ENCODE data around the gene FNDC10. TPM values are rescaled to one million over a fixed set of nuclear protein-coding genes. Genes with fewer than 3 reads are reported as not detected.

The FNDC10 gene
- total RNA-seq, 8 experiments from 2014 or later, result 4.6 to 10.3 (median 6.9) TPM

- Histone ChIP-seq H3K4me1 (replicated peaks in 1 of 2) (peaks cover 5 to 6% of the 10 kb centered on the region in 2 donors), H3K27ac (no peak overlapping the region), H3K4me3 (no peak overlapping the region)
- in situ Hi-C loops (cut with MboI; ENCODE audit: low pct_unique_long_range_greater_than_20kb in 2 of 9, low sequenced_read_pairs in 9 of 9, unreplicated experiment in 9 of 9), result loop anchor here in 1 of 9 experiments (10.0 kb wide), 1 partner anchor 60 kb away; the partner anchor contains the start of gene TMEM240
- no peak for ATAC-seq (replicated peaks in 6 of 8)
- WGBS, 10 experiments, result 20 to 64% (median 48%) methylated on average over 1 to 5 of the region's 14 CpGs; no CpG with 5 or more reads in 6 of the 10 experiments
These were observed 5.2 kb upstream of the FNDC10 start for GRCh38 chr1:1605034-1605591.

DNA sequence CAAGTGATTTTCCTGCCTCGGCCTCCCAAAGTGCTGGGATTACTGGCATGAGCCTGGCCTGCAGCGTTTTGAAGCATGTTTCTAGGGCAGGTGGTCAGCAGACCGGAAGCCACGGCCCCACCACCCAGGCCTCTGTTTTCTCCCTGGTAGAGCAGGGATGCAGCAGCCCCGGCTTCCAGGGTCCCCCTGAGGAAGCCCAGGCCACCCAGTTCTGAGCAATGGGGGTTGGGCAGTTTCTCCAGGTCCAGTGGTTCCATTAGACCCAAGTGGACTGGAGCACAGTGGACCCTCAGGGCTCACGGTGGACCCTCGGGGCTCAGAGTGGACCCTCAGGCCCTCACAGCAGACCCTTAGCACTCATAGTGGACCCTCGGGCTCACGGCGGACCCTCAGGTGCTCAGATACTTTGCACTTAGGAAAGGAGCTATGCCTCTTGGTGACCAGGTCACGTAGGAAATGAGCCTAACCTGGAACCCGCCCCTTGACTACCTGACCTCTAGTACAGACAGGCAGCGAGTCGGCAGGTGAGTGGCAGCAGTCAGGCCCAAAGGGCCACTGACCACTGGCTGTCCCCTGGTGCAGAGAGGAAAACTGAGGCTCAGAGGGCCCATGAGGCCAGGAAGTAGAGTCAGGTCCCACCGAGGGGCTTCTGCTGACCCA is 4.6 kb upstream of the FNDC10 start:
- no peak for ATAC-seq (replicated peaks in 6 of 8)

GRCh38 chr1:1603671-1604373 is 3.9 kb upstream of the FNDC10 start:
- Histone ChIP-seq H3K4me3 (no peak overlapping the region), H3K27ac (no peak overlapping the region), H3K4me1 (replicated peaks in 1 of 2) (peaks cover 8 to 12% of the 10 kb centered on the region in 2 donors)
- 32 to 75% (median 42%) methylated on average over 1 to 8 of the region's 13 CpGs for WGBS, 10 experiments
- in situ Hi-C loops (cut with MboI; ENCODE audit: low pct_unique_long_range_greater_than_20kb in 2 of 9, low sequenced_read_pairs in 9 of 9, unreplicated experiment in 9 of 9), result loop anchor here in 1 of 9 experiments (10.0 kb wide), 1 partner anchor 59 kb away; the partner anchor contains the start of gene TMEM240
- no peak for ATAC-seq (replicated peaks in 6 of 8)

More for the DNA sequence above, 4.6 kb upstream of the FNDC10 start:
- H3K4me3 ChIP-seq, result no peak overlapping the region
- no peak overlapping the region for H3K27ac ChIP-seq
- in situ Hi-C loops (cut with MboI; ENCODE audit: low pct_unique_long_range_greater_than_20kb in 2 of 9, low sequenced_read_pairs in 9 of 9, unreplicated experiment in 9 of 9), result loop anchor here in 1 of 9 experiments (10.0 kb wide), 1 partner anchor 60 kb away; the partner anchor contains the start of gene TMEM240
- H3K4me1 ChIP-seq (replicated peaks in 1 of 2), result peaks cover 5 to 7% of the 10 kb centered on the region in 2 donors
- 49 to 76% (median 60%) methylated on average over 2 to 10 of the region's 15 CpGs; no CpG with 5 or more reads in 4 of the 10 experiments for whole genome bisulfite sequencing, 10 experiments

- WGBS, 10 experiments, result 30 to 68% (median 45%) methylated on average over 2 to 10 of the region's 13 CpGs; no CpG with 5 or more reads in 4 of the 10 experiments
- Histone ChIP-seq H3K4me3 (no peak overlapping the region), H3K27ac (no peak overlapping the region), H3K4me1 (replicated peaks in 1 of 2) (peaks cover 11 to 12% of the 10 kb centered on the region in 2 donors)
- no peak for ATAC-seq (replicated peaks in 6 of 8)
- in situ Hi-C loops (cut with MboI; ENCODE audit: low pct_unique_long_range_greater_than_20kb in 2 of 9, low sequenced_read_pairs in 9 of 9, unreplicated experiment in 9 of 9), result loop anchor here in 1 of 9 experiments (10.0 kb wide), 1 partner anchor 58 kb away; the partner anchor contains the start of gene TMEM240
These were observed 3.1 kb upstream of the FNDC10 start for GRCh38 chr1:1602968-1603506.

DNA sequence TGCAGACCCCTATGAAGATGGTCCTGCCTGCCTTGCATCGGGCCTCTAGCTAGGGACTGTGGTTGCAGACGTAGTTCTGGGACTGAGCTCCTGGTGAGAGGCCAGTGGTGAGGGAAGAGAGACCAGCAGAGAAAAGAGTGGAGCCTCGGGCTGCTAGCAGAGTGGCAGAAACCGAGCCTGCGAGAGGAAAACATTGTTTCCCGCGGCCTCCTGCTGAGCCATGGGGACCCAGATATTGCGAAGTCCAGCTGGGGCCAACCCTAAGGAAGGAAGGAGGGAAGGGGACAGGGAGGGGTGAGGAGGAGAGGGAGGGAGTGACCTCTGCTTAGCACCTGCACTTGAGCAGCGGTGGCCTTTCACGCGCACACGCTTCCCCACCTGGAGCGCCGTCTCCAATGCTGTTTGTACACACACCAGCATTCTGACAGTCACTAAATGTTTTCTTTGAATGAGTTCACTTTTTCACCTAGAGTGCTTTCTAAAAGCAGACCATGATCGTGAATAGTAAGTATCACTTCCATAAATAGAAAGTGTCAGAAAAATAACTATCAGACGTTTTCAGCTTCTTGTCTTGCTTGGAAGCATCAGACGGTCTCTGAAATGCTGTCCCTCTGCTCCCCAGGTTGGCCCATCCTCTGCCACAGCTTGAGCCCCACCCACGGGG is 2.5 kb upstream of the FNDC10 start:
- in situ Hi-C loops (cut with MboI; ENCODE audit: low pct_unique_long_range_greater_than_20kb in 2 of 9, low sequenced_read_pairs in 9 of 9, unreplicated experiment in 9 of 9), result loop anchor here in 1 of 9 experiments (10.0 kb wide), 1 partner anchor 58 kb away; the partner anchor contains the start of gene TMEM240
- no peak for ATAC-seq (replicated peaks in 6 of 8)
- Histone ChIP-seq H3K4me1 (replicated peaks in 1 of 2) (peaks cover 17 to 18% of the 10 kb centered on the region in 2 donors), H3K27ac (no peak overlapping the region), H3K4me3 (no peak overlapping the region)
- 0 to 66% (median 51%) methylated on average over 2 to 13 of the region's 18 CpGs; no CpG with 5 or more reads in 2 of the 10 experiments for WGBS, 10 experiments

DNA sequence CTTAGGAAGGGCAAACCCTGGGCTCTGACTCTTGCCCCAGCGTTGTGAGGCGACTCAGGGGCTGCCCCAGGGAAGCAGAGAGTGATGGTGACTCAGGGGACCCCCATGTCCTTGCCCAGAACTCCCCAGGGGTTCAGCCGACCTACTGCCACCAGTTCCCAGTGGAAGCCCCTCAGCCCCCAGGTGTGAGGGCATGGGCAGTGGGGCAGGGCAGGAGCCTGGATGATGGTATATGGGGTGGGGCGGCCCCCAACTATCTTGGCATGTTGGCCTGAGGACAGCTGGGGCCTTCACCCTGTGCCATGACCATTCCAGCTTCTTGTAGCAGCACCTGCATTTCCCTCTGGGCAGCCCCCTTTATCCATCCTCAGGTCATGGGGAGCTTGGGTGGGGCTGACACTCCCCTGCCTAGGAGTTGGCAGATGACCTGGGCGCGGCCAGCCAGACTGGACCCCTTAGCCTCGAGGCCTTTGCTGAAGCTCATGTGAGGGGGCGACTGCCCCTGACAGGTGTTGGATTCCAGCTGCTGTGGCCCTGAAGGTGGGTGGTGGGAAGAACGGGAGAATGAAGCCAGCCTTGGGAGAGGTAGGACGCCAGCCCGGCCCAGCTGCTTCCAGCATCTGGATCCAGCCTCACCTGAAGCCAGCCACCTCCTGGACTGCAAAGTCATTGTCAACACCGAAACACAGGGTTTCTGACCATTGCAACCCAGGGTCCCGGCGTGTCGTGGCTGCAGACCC is 1.8 kb upstream of the FNDC10 start:
- in situ Hi-C loops (cut with MboI; ENCODE audit: low pct_unique_long_range_greater_than_20kb in 2 of 9, low sequenced_read_pairs in 9 of 9, unreplicated experiment in 9 of 9), result loop anchor here in 1 of 9 experiments (10.0 kb wide), 1 partner anchor 57 kb away; the partner anchor contains the start of gene TMEM240
- no peak overlapping the region for H3K27ac ChIP-seq
- ATAC-seq (replicated peaks in 6 of 8), result no peak
- H3K4me3 ChIP-seq, result no peak overlapping the region
- peaks cover 21 to 25% of the 10 kb centered on the region in 2 donors for H3K4me1 ChIP-seq (replicated peaks in 1 of 2)
- WGBS, 10 experiments, result 40 to 100% (median 85%) methylated on average over 1 to 11 of the region's 15 CpGs; no CpG with 5 or more reads in 5 of the 10 experiments

DNA sequence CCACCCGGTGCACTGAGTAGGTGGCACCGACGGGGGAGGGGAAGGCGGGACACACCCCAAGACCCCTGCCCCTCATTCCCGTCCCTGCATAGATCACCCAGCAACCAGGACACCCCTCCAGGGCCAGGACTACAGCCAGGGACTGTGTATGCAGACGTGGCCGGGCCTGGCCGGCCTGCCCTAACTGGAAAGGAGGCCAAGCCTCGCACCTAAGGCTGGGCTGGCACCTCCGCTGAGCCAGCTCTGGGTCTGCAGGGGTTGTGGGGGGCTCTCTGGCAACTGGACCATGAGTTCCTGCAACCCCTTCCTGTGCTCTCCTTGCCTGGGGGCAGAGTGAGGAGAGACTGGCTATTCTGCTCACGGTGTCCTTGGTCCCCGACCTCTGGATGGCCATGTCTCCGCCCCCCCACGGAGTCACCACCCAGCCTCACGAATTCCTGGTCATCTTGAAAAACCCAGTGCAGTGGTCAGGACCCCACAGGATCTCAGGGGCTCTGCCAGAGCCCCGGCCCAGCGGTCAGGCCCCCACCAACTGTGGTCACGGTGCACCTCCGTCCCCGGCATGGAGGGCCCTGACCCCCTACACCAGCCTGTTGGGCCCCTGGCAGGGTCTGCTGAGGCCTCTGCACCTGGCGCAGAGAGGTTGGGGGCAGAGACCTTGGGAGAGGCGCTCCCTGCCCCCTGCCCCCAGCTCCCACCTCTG is 1.1 kb upstream of the FNDC10 start:
- Histone ChIP-seq H3K4me1 (replicated peaks in 1 of 2) (peaks cover 21 to 25% of the 10 kb centered on the region in 2 donors), H3K4me3 (peak overlapping the region; percentile 36 to 61 (median 46)), H3K27ac (no peak overlapping the region)
- in situ Hi-C loops (cut with MboI; ENCODE audit: low pct_unique_long_range_greater_than_20kb in 2 of 9, low sequenced_read_pairs in 9 of 9, unreplicated experiment in 9 of 9), result loop anchor here in 1 of 9 experiments (10.0 kb wide), 1 partner anchor 56 kb away; the partner anchor contains the start of gene TMEM240
- 31 to 80% (median 65%) methylated on average over 1 to 11 of the region's 22 CpGs; no CpG with 5 or more reads in 7 of the 10 experiments for WGBS, 10 experiments
- ATAC-seq (replicated peaks in 6 of 8), result no peak

- peak overlapping the region; percentile 36 to 61 (median 46) for H3K4me3 ChIP-seq
- H3K27ac ChIP-seq, result peak overlapping the region in 1 of 2 donors; percentile 56
- H3K4me1 ChIP-seq (replicated peaks in 1 of 2), result peaks cover 21 to 25% of the 10 kb centered on the region in 2 donors
- 2 to 80% (median 15%) methylated on average over 1 to 23 of the region's 111 CpGs; no CpG with 5 or more reads in 4 of the 10 experiments for WGBS, 10 experiments
- ATAC-seq (replicated peaks in 6 of 8), result peak; percentile 51 to 71 (median 60)
- in situ Hi-C loops (cut with MboI; ENCODE audit: low pct_unique_long_range_greater_than_20kb in 2 of 9, low sequenced_read_pairs in 9 of 9, unreplicated experiment in 9 of 9), result no loop called here
These were observed 653 bp downstream of the FNDC10 start for GRCh38 chr1:1599030-1599934.

- no peak for ATAC-seq (replicated peaks in 6 of 8)
- WGBS, 10 experiments, result 76 to 100% (median 80%) methylated on average over 2 to 10 of the region's 13 CpGs; no CpG with 5 or more reads in 7 of the 10 experiments
- no peak overlapping the region for H3K27ac ChIP-seq
- H3K4me1 ChIP-seq (replicated peaks in 1 of 2), result peaks cover 21 to 25% of the 10 kb centered on the region in 2 donors
- peak overlapping the region in 4 of 5 donors; percentile 42 to 61 (median 52) for H3K4me3 ChIP-seq
- in situ Hi-C loops (cut with MboI; ENCODE audit: low pct_unique_long_range_greater_than_20kb in 2 of 9, low sequenced_read_pairs in 9 of 9, unreplicated experiment in 9 of 9), result no loop called here
These were observed 1.3 kb downstream of the FNDC10 start for GRCh38 chr1:1598720-1599029.

- Histone ChIP-seq H3K4me3 (no peak overlapping the region), H3K4me1 (replicated peaks in 1 of 2) (peaks cover 21 to 25% of the 10 kb centered on the region in 2 donors), H3K27ac (no peak overlapping the region)
- ATAC-seq (replicated peaks in 6 of 8), result no peak
- WGBS, 10 experiments, result 70 to 88% (median 83%) methylated on average over 1 to 23 of the region's 28 CpGs; no CpG with 5 or more reads in 4 of the 10 experiments
- in situ Hi-C loops (cut with MboI; ENCODE audit: low pct_unique_long_range_greater_than_20kb in 2 of 9, low sequenced_read_pairs in 9 of 9, unreplicated experiment in 9 of 9), result no loop called here
These were observed 1.8 kb downstream of the FNDC10 start for GRCh38 chr1:1598051-1598719.

Data from motor neuron (in vitro differentiated cells).